Measurements from ENCODE around the gene ATP8B2. TPM values are rescaled to one million over a fixed set of nuclear protein-coding genes. Genes with fewer than 3 reads are reported as not detected.
"Not testable (repeated sequence)": the region's sequence is repeated elsewhere in the genome, so short reads cannot be mapped to it uniquely, and the experiment has no call there.

The ATP8B2 gene
- 11.5 and 39.5 TPM in 2 replicates for total RNA-seq (ENCODE audit: low replicate concordance)
- long read RNA-seq, partial matches to known transcripts, result 2 of 2 reads
- long read RNA-seq, other reads (novel, unspliced or antisense), result 0 of 2 reads

- Mint-ChIP-seq H3K4me1 (ENCODE audit: unreplicated experiment) (peaks cover 39% of the 10 kb centered on the region), H3K36me3 (no peaks in the 10 kb centered on the region), H3K4me3 (peak within 1 kb of the TSS; percentile 95), H3K27ac (peak within 1 kb of the TSS; percentile 77), H3K9me3 (no peaks in the 10 kb centered on the region), H3K27me3 (peaks cover 32% of the 10 kb centered on the region)
- DNase-seq (ENCODE audit: extremely low spot score, unreplicated experiment), result peak; percentile 85
- TF ChIP-seq, protein P1, sequence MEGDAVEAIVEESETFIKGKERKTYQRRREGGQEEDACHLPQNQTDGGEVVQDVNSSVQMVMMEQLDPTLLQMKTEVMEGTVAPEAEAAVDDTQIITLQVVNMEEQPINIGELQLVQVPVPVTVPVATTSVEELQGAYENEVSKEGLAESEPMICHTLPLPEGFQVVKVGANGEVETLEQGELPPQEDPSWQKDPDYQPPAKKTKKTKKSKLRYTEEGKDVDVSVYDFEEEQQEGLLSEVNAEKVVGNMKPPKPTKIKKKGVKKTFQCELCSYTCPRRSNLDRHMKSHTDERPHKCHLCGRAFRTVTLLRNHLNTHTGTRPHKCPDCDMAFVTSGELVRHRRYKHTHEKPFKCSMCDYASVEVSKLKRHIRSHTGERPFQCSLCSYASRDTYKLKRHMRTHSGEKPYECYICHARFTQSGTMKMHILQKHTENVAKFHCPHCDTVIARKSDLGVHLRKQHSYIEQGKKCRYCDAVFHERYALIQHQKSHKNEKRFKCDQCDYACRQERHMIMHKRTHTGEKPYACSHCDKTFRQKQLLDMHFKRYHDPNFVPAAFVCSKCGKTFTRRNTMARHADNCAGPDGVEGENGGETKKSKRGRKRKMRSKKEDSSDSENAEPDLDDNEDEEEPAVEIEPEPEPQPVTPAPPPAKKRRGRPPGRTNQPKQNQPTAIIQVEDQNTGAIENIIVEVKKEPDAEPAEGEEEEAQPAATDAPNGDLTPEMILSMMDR (conservative IDR thresholded peaks at IDR 0.05), result peak; percentile 97
These were observed at the start of gene ATP8B2 for GRCh38 chr1:154324669-154325582. Gene ATP8B2 (plus strand): TSS chr1:154325525. CDS start chr1:154328142, 2,617 bp downstream.

- Mint-ChIP-seq H3K9me3 (no peaks in the 10 kb centered on the region), H3K4me1 (ENCODE audit: unreplicated experiment) (peaks cover 12% of the 10 kb centered on the region), H3K27me3 (no peaks in the 10 kb centered on the region), H3K36me3 (peaks cover 4% of the 10 kb centered on the region), H3K27ac (no peak overlapping the region), H3K4me3 (no peak overlapping the region)
- TF ChIP-seq, protein P1 (conservative IDR thresholded peaks at IDR 0.05), result peak; percentile 49
- DNase-seq (ENCODE audit: extremely low spot score, unreplicated experiment), result no peak
These were observed 48.5 kb upstream of the ATP8B2 start for GRCh38 chr1:154276797-154277196.

- H3K36me3 Mint-ChIP-seq; H3K9me3 Mint-ChIP-seq; H3K4me1 Mint-ChIP-seq (ENCODE audit: unreplicated experiment); H3K27ac Mint-ChIP-seq; DNase-seq (ENCODE audit: extremely low spot score, unreplicated experiment); H3K27me3 Mint-ChIP-seq; H3K4me3 Mint-ChIP-seq: not testable (repeated sequence)
These were observed 37.7 kb upstream of the ATP8B2 start for GRCh38 chr1:154287591-154287990.

DNA sequence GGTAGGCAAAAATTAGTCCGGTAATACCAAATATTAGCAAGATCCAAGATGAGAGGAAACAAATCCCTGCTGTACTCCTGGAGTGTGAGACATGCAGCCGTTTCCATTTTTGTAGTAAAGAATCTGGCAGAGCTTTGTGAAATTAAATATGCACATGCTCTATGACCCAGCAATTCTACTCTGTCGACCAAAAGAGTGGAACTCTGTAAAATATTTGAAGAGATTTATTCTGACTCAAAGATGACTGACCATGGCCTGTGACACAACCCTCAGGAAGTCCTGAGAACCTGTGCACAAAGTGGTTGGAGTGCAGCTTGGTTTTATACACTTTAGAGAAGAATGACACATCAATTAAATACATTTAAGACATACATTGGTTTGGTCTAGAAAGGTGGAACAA, 36.7 kb upstream of the ATP8B2 start:
- Mint-ChIP-seq H3K4me1 (ENCODE audit: unreplicated experiment) (no peaks in the 10 kb centered on the region), H3K9me3 (no peaks in the 10 kb centered on the region), H3K4me3 (no peak overlapping the region), H3K27ac (no peak overlapping the region), H3K27me3 (peaks cover 4% of the 10 kb centered on the region), H3K36me3 (no peaks in the 10 kb centered on the region)
- DNase-seq (ENCODE audit: extremely low spot score, unreplicated experiment), result no peak
- TF ChIP-seq, protein P1 (conservative IDR thresholded peaks at IDR 0.05), result no peak

GRCh38 chr1:154290921-154291320, 34.4 kb upstream of the ATP8B2 start:
- Mint-ChIP-seq H3K4me1 (ENCODE audit: unreplicated experiment) (no peaks in the 10 kb centered on the region), H3K4me3 (no peak overlapping the region), H3K9me3 (peaks cover 5% of the 10 kb centered on the region), H3K36me3 (peaks cover 4% of the 10 kb centered on the region), H3K27me3 (peaks cover 7% of the 10 kb centered on the region), H3K27ac (no peak overlapping the region)
- no peak for DNase-seq (ENCODE audit: extremely low spot score, unreplicated experiment)
- TF ChIP-seq, protein P1 (conservative IDR thresholded peaks at IDR 0.05), result no peak
